Mesothelial cell of epicardium (in vitro differentiated cells): ENCODE data around the gene XPC. TPM values are rescaled to one million over a fixed set of nuclear protein-coding genes. Genes with fewer than 3 reads are reported as not detected.
A peak's percentile ranks its signal among the peaks of the same experiment; 100 is the strongest.

Experiments used
- DNase-seq, 2 experiments: peaks; one replicate each; pipeline ENCODE4 v3.0.0; 2021; ENCODE audit warnings: low spot score in 2 of 2; ENCODE audit not compliant: unreplicated experiment in 2 of 2
- H3K27ac Mint-ChIP-seq: 2 replicates; pipeline ENCODE4 v1.8.0; 2021; ENCODE audit warnings: mixed read lengths
- H3K27me3 Mint-ChIP-seq: 2 replicates; pipeline ENCODE4 v1.8.0; 2021; ENCODE audit warnings: low read depth, mixed read lengths
- H3K36me3 Mint-ChIP-seq: 2 replicates; pipeline ENCODE4 v1.8.0; 2021; ENCODE audit warnings: mixed read lengths
- H3K4me1 Mint-ChIP-seq: 2 replicates; pipeline ENCODE4 v1.8.0; 2021; ENCODE audit warnings: mixed read lengths
- H3K4me3 Mint-ChIP-seq: 2 replicates; pipeline ENCODE4 v1.8.0; 2021; ENCODE audit warnings: mild to moderate bottlenecking, moderate library complexity, mixed read lengths
- H3K9me3 Mint-ChIP-seq: 2 replicates; pipeline ENCODE4 v1.8.0; 2021; ENCODE audit warnings: mixed read lengths
- total RNA-seq: library from RNA; stranded (reverse); gene quantifications from 3 replicates; pipeline ENCODE4 v1.2.1, GENCODE V29; 2021
- TF ChIP-seq, protein P1 (sequence below): fragments of 200-600 bp; sonication (generic); IDR thresholded peaks from one replicate; pipeline ENCODE4 v1.5.0; 2021; ENCODE audit warnings: antibody characterized with exemption; ENCODE audit not compliant: unreplicated experiment

Gene XPC
- total RNA-seq, 1 donor from 2014 or later = 47.8 TPM

DNA sequence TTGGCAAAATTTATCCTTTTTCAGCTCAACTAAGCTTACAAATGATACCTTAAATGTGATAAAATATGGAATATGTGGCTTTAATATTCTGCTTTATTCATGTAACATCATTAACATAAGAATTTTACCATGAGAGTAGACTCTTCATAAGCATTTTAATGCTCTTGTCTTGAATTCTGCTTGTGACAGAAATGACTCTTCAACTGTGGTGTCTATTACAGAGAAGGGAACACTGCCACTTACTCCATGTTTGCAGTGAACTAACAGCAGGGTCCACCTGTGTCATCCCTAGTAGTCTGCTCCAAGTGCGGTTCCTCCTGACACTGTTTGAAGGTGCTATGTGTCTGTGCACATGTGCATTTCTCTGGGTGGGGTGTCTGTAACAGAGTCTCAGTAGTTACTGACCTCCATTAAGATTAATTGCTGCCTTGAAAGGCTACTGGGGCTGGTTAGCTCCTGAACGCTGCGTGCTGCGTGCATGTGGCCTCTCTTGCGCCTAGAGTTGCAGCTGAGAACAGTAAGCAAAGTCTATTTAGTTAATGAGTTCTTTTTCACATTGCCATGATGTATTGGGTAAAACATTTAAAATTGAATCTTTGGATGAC lies 8.6 kb upstream of the XPC start:
- Mint-ChIP-seq H3K4me3 (no peak overlapping the region), H3K9me3 (peaks cover 12% of the 10 kb centered on the region), H3K27ac (no peak overlapping the region), H3K36me3 (peaks cover 63% of the 10 kb centered on the region), H3K4me1 (peaks cover 6% of the 10 kb centered on the region), H3K27me3 (no peaks in the 10 kb centered on the region)
- TF ChIP-seq, protein P1, sequence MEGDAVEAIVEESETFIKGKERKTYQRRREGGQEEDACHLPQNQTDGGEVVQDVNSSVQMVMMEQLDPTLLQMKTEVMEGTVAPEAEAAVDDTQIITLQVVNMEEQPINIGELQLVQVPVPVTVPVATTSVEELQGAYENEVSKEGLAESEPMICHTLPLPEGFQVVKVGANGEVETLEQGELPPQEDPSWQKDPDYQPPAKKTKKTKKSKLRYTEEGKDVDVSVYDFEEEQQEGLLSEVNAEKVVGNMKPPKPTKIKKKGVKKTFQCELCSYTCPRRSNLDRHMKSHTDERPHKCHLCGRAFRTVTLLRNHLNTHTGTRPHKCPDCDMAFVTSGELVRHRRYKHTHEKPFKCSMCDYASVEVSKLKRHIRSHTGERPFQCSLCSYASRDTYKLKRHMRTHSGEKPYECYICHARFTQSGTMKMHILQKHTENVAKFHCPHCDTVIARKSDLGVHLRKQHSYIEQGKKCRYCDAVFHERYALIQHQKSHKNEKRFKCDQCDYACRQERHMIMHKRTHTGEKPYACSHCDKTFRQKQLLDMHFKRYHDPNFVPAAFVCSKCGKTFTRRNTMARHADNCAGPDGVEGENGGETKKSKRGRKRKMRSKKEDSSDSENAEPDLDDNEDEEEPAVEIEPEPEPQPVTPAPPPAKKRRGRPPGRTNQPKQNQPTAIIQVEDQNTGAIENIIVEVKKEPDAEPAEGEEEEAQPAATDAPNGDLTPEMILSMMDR = no peak
- DNase-seq = no peak

DNA sequence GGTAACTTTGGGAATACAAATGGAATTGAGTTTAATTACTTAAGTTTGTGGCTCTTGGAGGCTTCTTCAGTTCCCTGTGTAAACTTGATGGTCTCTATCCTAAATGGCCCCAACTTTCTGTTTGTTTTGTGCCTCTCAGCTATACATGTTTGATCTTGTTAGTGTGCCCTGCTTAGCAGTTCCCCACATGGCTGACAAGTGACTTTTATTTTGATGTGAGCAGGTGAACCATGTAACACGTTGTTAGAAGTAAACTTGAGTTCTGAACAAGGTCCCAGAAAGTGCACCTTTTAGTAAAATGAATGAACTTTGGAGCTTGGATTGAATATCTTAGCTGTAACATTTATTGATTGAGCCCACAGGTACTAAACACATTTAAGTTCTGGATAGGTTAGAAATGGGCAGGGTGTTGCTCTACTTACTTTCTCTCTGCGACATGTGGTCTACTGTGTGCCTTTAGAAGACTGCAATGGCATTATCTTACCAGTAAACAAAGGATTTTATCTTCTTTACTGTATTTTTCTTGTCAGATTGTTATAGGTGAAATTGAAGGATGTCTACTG lies 4.7 kb upstream of the XPC start:
- TF ChIP-seq, protein P1 = no peak
- peaks cover 33% of the 10 kb centered on the region for H3K36me3 Mint-ChIP-seq
- no peak overlapping the region for H3K4me3 Mint-ChIP-seq
- no peak overlapping the region for H3K27ac Mint-ChIP-seq
- no peaks in the 10 kb centered on the region for H3K27me3 Mint-ChIP-seq
- peaks cover 23% of the 10 kb centered on the region for H3K4me1 Mint-ChIP-seq
- no peak for DNase-seq
- H3K9me3 Mint-ChIP-seq = no peaks in the 10 kb centered on the region

DNA sequence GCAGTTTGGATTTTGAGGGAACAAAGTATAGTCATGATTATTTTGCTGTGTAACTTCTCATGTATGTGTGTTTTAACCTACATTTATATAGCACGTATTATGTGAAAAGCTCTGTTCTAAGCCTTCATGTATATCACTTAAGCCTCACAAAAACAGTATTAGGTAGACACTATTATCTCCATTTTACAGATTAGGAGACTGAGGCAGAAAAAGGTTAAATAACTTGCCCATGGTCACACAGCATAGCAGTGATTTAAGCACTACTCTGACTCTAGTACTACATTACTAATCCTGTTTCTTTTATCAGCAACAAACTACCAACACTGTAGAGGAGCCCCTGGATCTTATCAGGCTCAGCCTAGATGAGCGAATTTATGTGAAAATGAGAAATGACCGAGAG lies 2.9 kb upstream of the XPC start:
- H3K4me1 Mint-ChIP-seq = peaks cover 36% of the 10 kb centered on the region
- peaks cover 23% of the 10 kb centered on the region for H3K36me3 Mint-ChIP-seq
- TF ChIP-seq, protein P1 = no peak
- no peak overlapping the region for H3K4me3 Mint-ChIP-seq
- H3K9me3 Mint-ChIP-seq = no peaks in the 10 kb centered on the region
- no peak for DNase-seq
- H3K27me3 Mint-ChIP-seq = no peaks in the 10 kb centered on the region
- H3K27ac Mint-ChIP-seq = no peak overlapping the region

DNA sequence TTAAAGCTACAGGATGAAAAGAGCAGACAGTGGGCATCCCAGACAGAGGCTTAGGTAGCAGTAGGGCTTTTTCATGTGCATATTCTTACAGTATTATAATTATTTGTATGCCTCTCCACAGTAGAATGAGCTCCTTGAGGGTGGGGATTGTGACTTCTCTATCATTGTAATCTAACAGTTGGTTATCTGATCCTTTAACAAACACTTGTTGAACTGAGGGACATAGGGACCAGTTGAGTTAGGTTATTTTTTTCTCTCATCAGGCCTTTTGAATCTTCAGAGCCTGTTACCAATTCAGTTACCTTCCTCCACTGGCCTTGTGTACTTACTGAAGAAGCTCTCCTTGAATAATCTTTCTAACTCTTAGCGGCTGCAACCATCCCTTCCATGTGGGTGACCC lies 1.4 kb upstream of the XPC start:
- DNase-seq = no peak
- Mint-ChIP-seq H3K4me3 (peak overlapping the region; percentile 98), H3K9me3 (no peaks in the 10 kb centered on the region), H3K36me3 (peaks cover 18% of the 10 kb centered on the region), H3K27me3 (no peaks in the 10 kb centered on the region), H3K27ac (peak overlapping the region; percentile 100), H3K4me1 (peaks cover 44% of the 10 kb centered on the region)
- TF ChIP-seq, protein P1 = no peak

DNA sequence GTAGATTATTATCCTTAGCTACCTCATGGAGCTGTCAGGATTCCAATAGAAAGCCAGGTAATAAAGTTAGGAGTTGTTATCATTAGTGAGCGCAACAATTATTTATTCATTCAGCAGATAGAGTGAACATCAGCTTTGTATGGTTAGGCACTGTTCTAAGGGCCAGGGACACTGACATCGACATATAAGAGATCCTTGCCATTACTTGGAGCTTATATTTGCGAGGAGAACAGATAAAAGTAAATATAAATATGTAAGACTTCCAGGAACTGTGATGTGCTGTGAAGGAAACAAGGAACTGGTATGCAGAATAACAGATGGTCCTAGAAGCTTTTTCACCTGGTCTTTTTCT lies 689 bp upstream of the XPC start:
- DNase-seq = no peak
- Mint-ChIP-seq H3K36me3 (peaks cover 17% of the 10 kb centered on the region), H3K9me3 (no peaks in the 10 kb centered on the region), H3K4me3 (peak overlapping the region; percentile 98), H3K27ac (peak overlapping the region; percentile 100), H3K4me1 (peaks cover 45% of the 10 kb centered on the region), H3K27me3 (no peaks in the 10 kb centered on the region)
- TF ChIP-seq, protein P1 = no peak
